NCI-H2196 treated with DMSO at 0.1 percent for 48 hours (cell line): ENCODE results near the gene TIMM10.

Experiments used
- DNase-seq: peaks from one replicate; lab custom pipeline; 2025; ENCODE audit not compliant: unreplicated experiment; lab: John Stamatoyannopoulos, UW

The TIMM10 gene

GRCh38 chr11:57484141-57484710 lies 46.3 kb downstream of the TIMM10 start:
- no peak for DNase-seq

GRCh38 chr11:57483562-57483918 lies 47.0 kb downstream of the TIMM10 start:
- no peak for DNase-seq

GRCh38 chr11:57482782-57483561 lies 47.6 kb downstream of the TIMM10 start:
- DNase-seq: no peak

- DNase-seq: no peak
Measured at GRCh38 chr11:57481915-57482781, 48.4 kb downstream of the TIMM10 start.

GRCh38 chr11:57481315-57481714 lies 49.2 kb downstream of the TIMM10 start:
- DNase-seq: no peak

- DNase-seq: peak; percentile 33
Measured at GRCh38 chr11:57480409-57481137, 50.0 kb downstream of the TIMM10 start.

GRCh38 chr11:57479911-57480310 lies 50.6 kb downstream of the TIMM10 start:
- no peak for DNase-seq

- no peak for DNase-seq
Measured at GRCh38 chr11:57479021-57479663, 51.4 kb downstream of the TIMM10 start.
